HCT116 (cell line): ENCODE measurements around the gene STAT2. TPM values are rescaled to one million over a fixed set of nuclear protein-coding genes. Genes with fewer than 3 reads are reported as not detected.

ENCODE experiments used
- ATAC-seq: fragments of 200-7000 bp; cut with Tn5 transposase; 2 replicates; pipeline ENCODE4 v1.9.1; 2020; ENCODE audit warnings: mild to moderate bottlenecking, moderate library complexity
- BruUV-seq: library from RNA; stranded (reverse); fragments of 400-500 nt; replicated peaks from 2 replicates; lab custom pipeline; 2021; lab: Mats Ljungman, UMichigan
- CTCF ChIA-PET: fragments of 300-600 bp; sonication (Branson Sonifier 250); formaldehyde crosslinking; loops from one replicate; lab custom pipeline; 2021; ENCODE audit warnings: antibody characterized with exemption; lab: Charles Lee
- POLR2A ChIA-PET: fragments of 300-600, 350-600 bp; sonication (Branson Sonifier 250); formaldehyde crosslinking; loops from one replicate; lab custom pipeline; 2021; ENCODE audit warnings: antibody characterized with exemption; lab: Charles Lee
- RAD21 ChIA-PET, 2 experiments: fragments of 300-600 bp; sonication (Branson Sonifier 250); formaldehyde crosslinking; loops; one replicate each; lab custom pipeline; 2023; ENCODE audit warnings: low total read pairs in 2 of 2; ENCODE audit not compliant: uncharacterized antibody in 2 of 2, unreplicated experiment in 2 of 2, low non-redundant PET in 1 of 2; lab: Charles Lee
- DNase-seq: peaks from one replicate; pipeline ENCODE4 v3.0.0-alpha.2; 2010; ENCODE audit warnings: low read depth, low spot score
- H2AFZ ChIP-seq: fragments of 200-600 bp; shearing (Covaris generic), sonication (generic); 2 replicates; pipeline ENCODE4 v1.6.1; 2017; ENCODE audit warnings: low read depth, mixed run types, mixed read lengths, antibody characterized with exemption, low read length; ENCODE audit not compliant: poor library complexity, severe bottlenecking
- H3K27ac ChIP-seq: 2 replicates; pipeline ENCODE4 v1.5.1; 2012; ENCODE audit warnings: low read depth, low read length
- H3K27me3 ChIP-seq: fragments of 200-600 bp; sonication (generic); 2 replicates; pipeline ENCODE4 v1.6.1; 2016; ENCODE audit warnings: mixed run types, low read length, mixed read lengths; ENCODE audit not compliant: insufficient read depth
- H3K36me3 ChIP-seq, 2 experiments: fragments of 200-500 bp in 1 of 2; fragments of 200-600 bp in 1 of 2; sonication (Bioruptor generic) in 1 of 2; sonication (generic) in 1 of 2; 2 replicates each; pipeline versions ENCODE4 v1.5.1 to v1.6.1; 2014 to 2016; ENCODE audit warnings: low read length in 2 of 2, inconsistent platforms in 1 of 2, mixed read lengths in 1 of 2, mixed run types in 1 of 2; ENCODE audit not compliant: insufficient read depth in 2 of 2, control insufficient read depth in 1 of 2
- H3K4me1 ChIP-seq, 2 experiments: fragments of 200-600 bp in 1 of 2; sonication (generic) in 1 of 2; 2 replicates each; pipeline versions ENCODE4 v1.5.1 to v1.6.1; 2012 to 2017; ENCODE audit warnings: low read length in 2 of 2, inconsistent platforms in 1 of 2, mild to moderate bottlenecking in 1 of 2, mixed read lengths in 1 of 2, mixed run types in 1 of 2, moderate library complexity in 1 of 2; ENCODE audit not compliant: insufficient read depth in 2 of 2, control insufficient read depth in 1 of 2
- H3K4me2 ChIP-seq: fragments of 200-600 bp; sonication (generic); 2 replicates; pipeline ENCODE4 v1.6.1; 2017; ENCODE audit warnings: mixed run types, low read length, mixed read lengths
- H3K4me3 ChIP-seq, 2 experiments: fragments of 200-600 bp in 1 of 2; sonication (generic) in 1 of 2; replicated peaks in 1 of 2; 2 replicates each; pipeline ENCODE4 v1.5.1; 2011 to 2016; ENCODE audit warnings: low read length in 2 of 2, control low read depth in 1 of 2, low read depth in 1 of 2, mild to moderate bottlenecking in 1 of 2, mixed read lengths in 1 of 2, mixed run types in 1 of 2
- H3K79me2 ChIP-seq: fragments of 200-600 bp; sonication (generic); 2 replicates; pipeline ENCODE4 v1.6.1; 2017; ENCODE audit warnings: mild to moderate bottlenecking, mixed run types, low read length, moderate library complexity, mixed read lengths; ENCODE audit not compliant: insufficient read depth
- H3K9ac ChIP-seq: fragments of 200-600 bp; sonication (generic); 2 replicates; pipeline ENCODE4 v1.6.1; 2016; ENCODE audit warnings: low read length, mixed read lengths
- H3K9me2 ChIP-seq: fragments of 200-600 bp; sonication (generic), shearing (Covaris generic); 2 replicates; pipeline ENCODE4 v1.6.1; 2017; ENCODE audit warnings: mixed run types, mild to moderate bottlenecking, moderate library complexity; ENCODE audit not compliant: insufficient read depth
- H3K9me3 ChIP-seq, 2 experiments: fragments of 200-500 bp in 1 of 2; fragments of 200-600 bp in 1 of 2; sonication (Bioruptor generic) in 1 of 2; sonication (generic) in 1 of 2; 2 replicates each; pipeline ENCODE4 v1.6.1; 2014 to 2017; ENCODE audit warnings: low read length in 2 of 2, mixed read lengths in 2 of 2, inconsistent platforms in 1 of 2, low read depth in 1 of 2, mild to moderate bottlenecking in 1 of 2, mixed run types in 1 of 2, moderate library complexity in 1 of 2; ENCODE audit not compliant: control insufficient read depth in 1 of 2, insufficient read depth in 1 of 2
- H4K20me1 ChIP-seq: fragments of 200-600 bp; sonication (generic), shearing (Covaris generic); 2 replicates; pipeline ENCODE4 v1.6.1; 2017; ENCODE audit warnings: mixed run types, mild to moderate bottlenecking, moderate library complexity; ENCODE audit not compliant: insufficient read depth
- EGR1 ChIP-seq: IDR thresholded peaks from 2 replicates; pipeline ENCODE4 v1.6.1; 2012; ENCODE audit warnings: low read depth
- ELF1 ChIP-seq: IDR thresholded peaks from 2 replicates; pipeline ENCODE4 v1.6.1; 2012; ENCODE audit warnings: low read depth, borderline replicate concordance
- EZH2 ChIP-seq: fragments of 200-600 bp; sonication (generic); IDR thresholded peaks from 2 replicates; pipeline ENCODE4 v1.6.1; 2017; ENCODE audit warnings: antibody characterized with exemption, mixed run types
- EZH2phosphoT487 ChIP-seq: fragments of 200-600 bp; IDR thresholded peaks from 2 replicates; pipeline ENCODE4 v1.6.1; 2018; ENCODE audit warnings: antibody characterized with exemption, borderline replicate concordance
- JUND ChIP-seq: IDR thresholded peaks from 2 replicates; pipeline ENCODE4 v1.6.1; 2012
- POLR2AphosphoS5 ChIP-seq: IDR thresholded peaks from 2 replicates; pipeline ENCODE4 v1.6.1; 2011; ENCODE audit warnings: mild to moderate bottlenecking, low read depth, low read length, moderate library complexity
- SIN3A ChIP-seq: IDR thresholded peaks from 2 replicates; pipeline ENCODE4 v1.6.1; 2012; ENCODE audit warnings: low read depth
- SP1 ChIP-seq: IDR thresholded peaks from 2 replicates; pipeline ENCODE4 v1.6.1; 2012; ENCODE audit warnings: low read depth
- YY1 ChIP-seq: IDR thresholded peaks from 2 replicates; pipeline ENCODE4 v1.6.1; 2011; ENCODE audit warnings: low read length, low read depth, moderate library complexity, mild to moderate bottlenecking; ENCODE audit not compliant: insufficient replicate concordance; ENCODE audit errors: extremely low read depth
- ZFX ChIP-seq: fragments of 450-650 bp; IDR thresholded peaks from 2 replicates; pipeline ENCODE4 v1.6.1; 2017
- ZNF274 ChIP-seq: fragments of 200-500 bp; sonication (Bioruptor generic); IDR thresholded peaks from 2 replicates; pipeline ENCODE4 v1.6.1; 2014; ENCODE audit warnings: mild to moderate bottlenecking, low read depth, low read length, inconsistent platforms
- intact Hi-C: fragments of 100-400 bp; cut with micrococcal nuclease; formaldehyde crosslinking; loops from 2 replicates; pipeline ENCODE4 v1.10.0; 2022
- total RNA-seq: library from RNA; stranded (reverse); gene quantifications from one replicate; pipeline ENCODE4 v1.2.1, GENCODE V29; 2021; ENCODE audit not compliant: unreplicated experiment
- TF ChIP-seq, protein P1 (sequence below): IDR thresholded peaks from 2 replicates; pipeline ENCODE4 v1.6.1; 2012
- TF ChIP-seq, protein P2 (sequence below), 3 experiments: fragments of 200-600 bp in 1 of 3; sonication (generic) in 1 of 3; IDR thresholded peaks in 2 of 3; conservative IDR thresholded peaks in 1 of 3; 2 replicates each; pipeline ENCODE4 v1.5.1; 2012 to 2017; ENCODE audit warnings: low read depth in 2 of 3, low read length in 2 of 3, antibody characterized with exemption in 1 of 3, borderline replicate concordance in 1 of 3, control low read depth in 1 of 3, mild to moderate bottlenecking in 1 of 3, mixed read lengths in 1 of 3, mixed run types in 1 of 3, moderate library complexity in 1 of 3; ENCODE audit not compliant: insufficient read depth in 1 of 3
- TF ChIP-seq, protein P3 (sequence below): IDR thresholded peaks from 2 replicates; pipeline ENCODE4 v1.6.1; 2012; ENCODE audit warnings: low read depth
- TF ChIP-seq, protein P4 (sequence below): IDR thresholded peaks from 2 replicates; pipeline ENCODE4 v1.6.1; 2011; ENCODE audit warnings: mild to moderate bottlenecking, low read length, moderate library complexity; ENCODE audit not compliant: insufficient replicate concordance; ENCODE audit errors: extremely low read depth

The STAT2 gene
- total RNA-seq, 1 experiment from 2014 or later, result 53.1 TPM

DNA sequence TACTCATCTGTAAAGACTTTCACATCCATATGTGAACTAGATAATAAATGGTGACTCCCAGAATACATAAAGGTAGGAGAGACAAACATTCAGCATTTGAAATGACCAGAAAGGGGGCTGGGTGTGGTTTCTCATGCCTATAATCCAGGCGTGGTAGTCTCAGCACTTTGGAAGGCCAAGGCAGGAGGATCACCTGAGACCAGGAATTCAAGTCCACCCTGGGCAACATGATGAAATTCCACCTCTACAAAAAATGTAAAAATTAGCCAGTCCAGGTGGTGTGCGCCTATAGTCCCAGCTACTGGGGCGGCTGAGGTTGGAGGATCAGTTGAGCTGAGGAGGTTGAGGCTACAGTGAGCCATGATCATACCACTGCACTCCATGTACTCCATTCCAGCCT, 55.6 kb downstream of the STAT2 start:
- Histone ChIP-seq H3K9ac (no peak overlapping the region), H3K4me2 (no peak overlapping the region), H3K4me3 (no peak overlapping the region), H2AFZ (no peak overlapping the region), H4K20me1 (no peaks in the 10 kb centered on the region), H3K36me3 (peaks cover 9 to 13% of the 10 kb centered on the region in 2 experiments; a peak in 3 of 4 replicates), H3K9me2 (no peaks in the 10 kb centered on the region), H3K27ac (no peak overlapping the region), H3K79me2 (peaks cover 14% of the 10 kb centered on the region), H3K9me3 (no peaks in the 10 kb centered on the region), H3K4me1 (peaks cover 14 to 20% of the 10 kb centered on the region in 2 experiments; a peak in 3 of 4 replicates), H3K27me3 (no peaks in the 10 kb centered on the region)
- RAD21 ChIA-PET, result interaction anchor here in 1 of 2 experiments (0.5 kb wide), 1 partner anchor 114 kb away, joined by 8 read pairs; no protein-coding TSS in a partner anchor
- DNase-seq, result no peak
- intact Hi-C loops, result no loop called here
- ATAC-seq, result no peak
- POLR2A ChIA-PET, result no interaction called here
- BruUV-seq, result no TSS peak
- CTCF ChIA-PET, result no interaction called here
- TF ChIP-seq ZNF274 (no peak), ELF1 (no peak), ZFX (no peak), SP1 (no peak), EGR1 (no peak), POLR2AphosphoS5 (no peak), EZH2 (no peak), EZH2phosphoT487 (no peak), SIN3A (no peak), YY1 (no peak), JUND (no peak)
- TF ChIP-seq, protein P1, sequence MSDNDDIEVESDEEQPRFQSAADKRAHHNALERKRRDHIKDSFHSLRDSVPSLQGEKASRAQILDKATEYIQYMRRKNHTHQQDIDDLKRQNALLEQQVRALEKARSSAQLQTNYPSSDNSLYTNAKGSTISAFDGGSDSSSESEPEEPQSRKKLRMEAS, result no peak
- TF ChIP-seq, protein P2, sequence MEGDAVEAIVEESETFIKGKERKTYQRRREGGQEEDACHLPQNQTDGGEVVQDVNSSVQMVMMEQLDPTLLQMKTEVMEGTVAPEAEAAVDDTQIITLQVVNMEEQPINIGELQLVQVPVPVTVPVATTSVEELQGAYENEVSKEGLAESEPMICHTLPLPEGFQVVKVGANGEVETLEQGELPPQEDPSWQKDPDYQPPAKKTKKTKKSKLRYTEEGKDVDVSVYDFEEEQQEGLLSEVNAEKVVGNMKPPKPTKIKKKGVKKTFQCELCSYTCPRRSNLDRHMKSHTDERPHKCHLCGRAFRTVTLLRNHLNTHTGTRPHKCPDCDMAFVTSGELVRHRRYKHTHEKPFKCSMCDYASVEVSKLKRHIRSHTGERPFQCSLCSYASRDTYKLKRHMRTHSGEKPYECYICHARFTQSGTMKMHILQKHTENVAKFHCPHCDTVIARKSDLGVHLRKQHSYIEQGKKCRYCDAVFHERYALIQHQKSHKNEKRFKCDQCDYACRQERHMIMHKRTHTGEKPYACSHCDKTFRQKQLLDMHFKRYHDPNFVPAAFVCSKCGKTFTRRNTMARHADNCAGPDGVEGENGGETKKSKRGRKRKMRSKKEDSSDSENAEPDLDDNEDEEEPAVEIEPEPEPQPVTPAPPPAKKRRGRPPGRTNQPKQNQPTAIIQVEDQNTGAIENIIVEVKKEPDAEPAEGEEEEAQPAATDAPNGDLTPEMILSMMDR (IDR thresholded peaks at IDR 0.05 in 2 of 3, conservative IDR thresholded peaks at IDR 0.05 in 1 of 3; ENCODE audit: borderline replicate concordance in 1 of 3, insufficient read depth in 1 of 3, low read depth in 2 of 3, low read length in 2 of 3), result no peak
- TF ChIP-seq, protein P3, sequence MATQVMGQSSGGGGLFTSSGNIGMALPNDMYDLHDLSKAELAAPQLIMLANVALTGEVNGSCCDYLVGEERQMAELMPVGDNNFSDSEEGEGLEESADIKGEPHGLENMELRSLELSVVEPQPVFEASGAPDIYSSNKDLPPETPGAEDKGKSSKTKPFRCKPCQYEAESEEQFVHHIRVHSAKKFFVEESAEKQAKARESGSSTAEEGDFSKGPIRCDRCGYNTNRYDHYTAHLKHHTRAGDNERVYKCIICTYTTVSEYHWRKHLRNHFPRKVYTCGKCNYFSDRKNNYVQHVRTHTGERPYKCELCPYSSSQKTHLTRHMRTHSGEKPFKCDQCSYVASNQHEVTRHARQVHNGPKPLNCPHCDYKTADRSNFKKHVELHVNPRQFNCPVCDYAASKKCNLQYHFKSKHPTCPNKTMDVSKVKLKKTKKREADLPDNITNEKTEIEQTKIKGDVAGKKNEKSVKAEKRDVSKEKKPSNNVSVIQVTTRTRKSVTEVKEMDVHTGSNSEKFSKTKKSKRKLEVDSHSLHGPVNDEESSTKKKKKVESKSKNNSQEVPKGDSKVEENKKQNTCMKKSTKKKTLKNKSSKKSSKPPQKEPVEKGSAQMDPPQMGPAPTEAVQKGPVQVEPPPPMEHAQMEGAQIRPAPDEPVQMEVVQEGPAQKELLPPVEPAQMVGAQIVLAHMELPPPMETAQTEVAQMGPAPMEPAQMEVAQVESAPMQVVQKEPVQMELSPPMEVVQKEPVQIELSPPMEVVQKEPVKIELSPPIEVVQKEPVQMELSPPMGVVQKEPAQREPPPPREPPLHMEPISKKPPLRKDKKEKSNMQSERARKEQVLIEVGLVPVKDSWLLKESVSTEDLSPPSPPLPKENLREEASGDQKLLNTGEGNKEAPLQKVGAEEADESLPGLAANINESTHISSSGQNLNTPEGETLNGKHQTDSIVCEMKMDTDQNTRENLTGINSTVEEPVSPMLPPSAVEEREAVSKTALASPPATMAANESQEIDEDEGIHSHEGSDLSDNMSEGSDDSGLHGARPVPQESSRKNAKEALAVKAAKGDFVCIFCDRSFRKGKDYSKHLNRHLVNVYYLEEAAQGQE, result no peak
- TF ChIP-seq, protein P4, sequence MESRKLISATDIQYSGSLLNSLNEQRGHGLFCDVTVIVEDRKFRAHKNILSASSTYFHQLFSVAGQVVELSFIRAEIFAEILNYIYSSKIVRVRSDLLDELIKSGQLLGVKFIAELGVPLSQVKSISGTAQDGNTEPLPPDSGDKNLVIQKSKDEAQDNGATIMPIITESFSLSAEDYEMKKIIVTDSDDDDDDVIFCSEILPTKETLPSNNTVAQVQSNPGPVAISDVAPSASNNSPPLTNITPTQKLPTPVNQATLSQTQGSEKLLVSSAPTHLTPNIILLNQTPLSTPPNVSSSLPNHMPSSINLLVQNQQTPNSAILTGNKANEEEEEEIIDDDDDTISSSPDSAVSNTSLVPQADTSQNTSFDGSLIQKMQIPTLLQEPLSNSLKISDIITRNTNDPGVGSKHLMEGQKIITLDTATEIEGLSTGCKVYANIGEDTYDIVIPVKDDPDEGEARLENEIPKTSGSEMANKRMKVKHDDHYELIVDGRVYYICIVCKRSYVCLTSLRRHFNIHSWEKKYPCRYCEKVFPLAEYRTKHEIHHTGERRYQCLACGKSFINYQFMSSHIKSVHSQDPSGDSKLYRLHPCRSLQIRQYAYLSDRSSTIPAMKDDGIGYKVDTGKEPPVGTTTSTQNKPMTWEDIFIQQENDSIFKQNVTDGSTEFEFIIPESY, result no peak
